ENCODE data around the gene MDH1. TPM values are rescaled to one million over a fixed set of nuclear protein-coding genes. Genes with fewer than 3 reads are reported as not detected.
A peak's percentile ranks its signal among the peaks of the same experiment; 100 is the strongest.
"Not testable (repeated sequence)": the region's sequence is repeated elsewhere in the genome, so short reads cannot be mapped to it uniquely, and the experiment has no call there.

MDH1 gene
- total RNA-seq, 3 donors from 2014 or later: 162 to 185 (median 177) TPM

DNA sequence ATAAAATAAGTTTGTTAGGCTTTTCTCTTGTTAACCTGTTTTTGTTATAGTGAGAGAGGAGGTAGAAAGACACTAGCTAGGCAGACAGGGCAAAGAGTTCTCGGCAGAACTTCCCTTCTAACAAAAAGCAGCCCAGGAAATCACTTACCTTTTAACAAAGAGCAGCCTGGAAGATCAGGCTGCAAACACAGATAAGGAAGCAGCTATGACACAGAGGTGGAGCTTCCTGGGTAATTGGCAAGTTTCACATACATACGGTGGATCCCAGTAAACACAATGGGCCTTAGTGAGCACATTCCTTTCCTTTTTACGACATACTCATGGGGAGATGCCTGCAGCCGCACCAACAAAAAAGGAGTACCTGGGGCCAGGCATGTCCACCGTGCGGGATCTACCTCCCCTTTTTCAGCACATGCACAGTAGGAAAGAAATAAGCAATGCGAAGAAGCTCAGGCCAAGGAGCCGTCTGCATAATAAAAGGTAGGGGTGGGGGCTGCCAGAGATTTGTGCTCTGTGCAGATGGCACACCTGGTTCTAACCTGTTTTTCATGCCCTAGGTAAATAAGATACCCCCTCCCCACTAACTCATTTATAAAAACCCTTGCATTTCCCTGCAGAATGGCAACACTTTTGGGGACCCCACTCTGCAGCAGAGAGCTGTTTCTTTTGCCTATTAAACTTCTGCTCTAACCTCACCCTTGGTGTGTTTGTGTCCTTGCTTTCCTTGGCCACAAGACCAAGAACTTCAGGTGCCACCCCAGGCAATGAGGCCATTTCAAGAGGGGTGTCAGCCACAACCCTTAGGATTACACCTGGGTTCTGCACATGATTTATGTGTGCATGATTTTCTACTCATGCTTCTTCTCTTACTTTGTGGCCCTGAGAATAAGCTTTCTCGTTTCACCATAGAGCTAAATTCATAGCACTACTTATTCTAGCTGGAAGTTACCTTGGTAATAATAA lies 26.5 kb downstream of the MDH1 start:
- no peaks in the 10 kb centered on the region for H3K36me3 ChIP-seq (ENCODE audit: low read depth)
- intact Hi-C loops (cut with DNase I, micrococcal nuclease): no loop called here

GRCh38 chr2:63617366-63617765 lies 28.6 kb downstream of the MDH1 start:
- H3K4me1 ChIP-seq (ENCODE audit: low read depth): no peaks in the 10 kb centered on the region
- no peaks in the 10 kb centered on the region for H3K9me3 ChIP-seq
- ATAC-seq: no peak
- intact Hi-C loops (cut with DNase I, micrococcal nuclease): no loop called here
- H3K4me3 ChIP-seq: no peak overlapping the region
- no peak for DNase-seq
- no peak for TF ChIP-seq CTCF (IDR thresholded peaks at IDR 0.05)
- H3K36me3 ChIP-seq (ENCODE audit: low read depth): no peaks in the 10 kb centered on the region

More for the DNA sequence above, 26.5 kb downstream of the MDH1 start:
- Histone ChIP-seq H3K4me3 (no peak overlapping the region), H3K9me3 (no peaks in the 10 kb centered on the region), H3K4me1 (ENCODE audit: low read depth) (no peaks in the 10 kb centered on the region)
- no peak for TF ChIP-seq CTCF (IDR thresholded peaks at IDR 0.05)
- DNase-seq (no peak), ATAC-seq (peak; percentile 53)

GRCh38 chr2:63619328-63619727 lies 30.6 kb downstream of the MDH1 start:
- no peaks in the 10 kb centered on the region for H3K4me1 ChIP-seq (ENCODE audit: low read depth)
- DNase-seq (no peak), ATAC-seq (no peak)
- TF ChIP-seq CTCF (IDR thresholded peaks at IDR 0.05): no peak
- no peak overlapping the region for H3K4me3 ChIP-seq
- no peaks in the 10 kb centered on the region for H3K36me3 ChIP-seq (ENCODE audit: low read depth)
- no peaks in the 10 kb centered on the region for H3K9me3 ChIP-seq
- intact Hi-C loops (cut with DNase I, micrococcal nuclease): no loop called here

GRCh38 chr2:63622751-63623150 lies 34.0 kb downstream of the MDH1 start:
- Histone ChIP-seq H3K9me3 (no peaks in the 10 kb centered on the region), H3K4me3 (no peak overlapping the region), H3K36me3 (ENCODE audit: low read depth) (no peaks in the 10 kb centered on the region), H3K4me1 (ENCODE audit: low read depth) (no peaks in the 10 kb centered on the region)
- no peak for DNase-seq
- no peak for ATAC-seq
- TF ChIP-seq CTCF (IDR thresholded peaks at IDR 0.05): no peak
- intact Hi-C loops (cut with DNase I, micrococcal nuclease): no loop called here

DNA sequence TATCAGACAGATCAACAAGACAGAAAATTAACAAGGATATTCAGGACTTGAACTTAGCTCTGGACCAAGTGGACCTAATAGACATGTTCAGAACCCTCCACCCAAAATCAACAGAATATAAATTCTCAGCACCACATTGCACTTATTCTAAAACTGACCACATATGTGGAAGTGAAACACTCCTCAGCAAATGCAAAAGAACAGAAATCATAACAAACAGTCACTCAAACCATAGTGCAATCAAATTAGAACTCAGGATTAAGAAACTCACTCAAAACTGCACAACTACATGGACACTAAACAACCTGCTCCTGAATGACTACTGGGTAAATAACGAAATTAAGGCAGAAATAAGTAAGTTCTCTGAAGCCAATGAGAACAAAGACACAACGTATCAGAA lies 35.0 kb downstream of the MDH1 start:
- H3K36me3 ChIP-seq (ENCODE audit: low read depth); ATAC-seq; H3K9me3 ChIP-seq; H3K4me1 ChIP-seq (ENCODE audit: low read depth); DNase-seq; intact Hi-C loops (cut with DNase I, micrococcal nuclease); H3K4me3 ChIP-seq: not testable (repeated sequence)

- intact Hi-C loops (cut with DNase I, micrococcal nuclease): no loop called here
- Histone ChIP-seq H3K9me3 (peaks cover 6% of the 10 kb centered on the region), H3K4me3 (no peak overlapping the region), H3K36me3 (ENCODE audit: low read depth) (no peaks in the 10 kb centered on the region), H3K4me1 (ENCODE audit: low read depth) (no peaks in the 10 kb centered on the region)
- DNase-seq (no peak), ATAC-seq (no peak)
- no peak for TF ChIP-seq CTCF (IDR thresholded peaks at IDR 0.05)
Observed at GRCh38 chr2:63627866-63628265, 39.1 kb downstream of the MDH1 start.

All from mucosa of descending colon (tissue), 3 donors.